KBM-7 (cell line): Measurements from ENCODE around the gene TMEM150B.

Source experiments
- DNase-seq: peaks from one replicate; pipeline ENCODE4 v3.0.0-alpha.2; 2015
- in situ Hi-C: fragments of 300-500 bp; cut with MboI; formaldehyde crosslinking; loops from 2 replicates; pipeline ENCODE4 v1.14.3; 2020; ENCODE audit warnings: low sequenced_read_pairs, low pct_unique_long_range_greater_than_20kb, mixed read lengths

The TMEM150B gene

DNA sequence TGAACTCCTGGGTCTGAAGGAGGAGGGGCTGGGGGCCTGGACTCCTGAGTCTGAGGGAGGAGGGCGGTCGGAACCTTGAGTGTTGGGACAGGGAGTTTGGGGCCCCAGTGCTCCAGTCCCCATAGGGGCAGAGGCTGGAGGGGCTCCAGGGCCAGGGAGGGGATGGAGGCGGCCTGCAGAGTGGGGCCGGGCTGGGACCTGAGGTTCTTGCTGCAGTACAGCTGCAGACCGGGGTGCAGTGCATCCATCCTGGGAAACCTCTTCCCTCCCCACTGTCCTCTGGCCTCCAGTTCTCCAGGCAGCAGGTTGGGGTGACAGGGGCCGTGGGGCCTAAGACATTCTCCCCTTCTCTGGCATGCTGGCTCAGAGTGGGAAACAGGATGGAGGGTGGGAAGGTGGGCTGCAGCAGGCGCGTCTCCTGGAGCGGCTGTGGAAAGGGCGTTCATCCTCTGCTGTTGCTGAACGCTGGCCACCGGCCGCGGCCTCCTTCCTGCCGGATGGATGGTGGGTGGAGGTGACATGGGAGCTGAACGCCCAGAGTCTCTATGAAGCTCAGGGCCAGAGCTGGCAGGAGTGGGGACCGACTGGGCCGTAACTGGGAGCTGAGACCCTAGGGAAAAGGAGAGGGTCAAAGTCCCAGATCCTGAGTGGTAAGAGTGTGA lies 39.8 kb downstream of the TMEM150B start:
- no peak for DNase-seq
- in situ Hi-C loops: no loop called here

DNA sequence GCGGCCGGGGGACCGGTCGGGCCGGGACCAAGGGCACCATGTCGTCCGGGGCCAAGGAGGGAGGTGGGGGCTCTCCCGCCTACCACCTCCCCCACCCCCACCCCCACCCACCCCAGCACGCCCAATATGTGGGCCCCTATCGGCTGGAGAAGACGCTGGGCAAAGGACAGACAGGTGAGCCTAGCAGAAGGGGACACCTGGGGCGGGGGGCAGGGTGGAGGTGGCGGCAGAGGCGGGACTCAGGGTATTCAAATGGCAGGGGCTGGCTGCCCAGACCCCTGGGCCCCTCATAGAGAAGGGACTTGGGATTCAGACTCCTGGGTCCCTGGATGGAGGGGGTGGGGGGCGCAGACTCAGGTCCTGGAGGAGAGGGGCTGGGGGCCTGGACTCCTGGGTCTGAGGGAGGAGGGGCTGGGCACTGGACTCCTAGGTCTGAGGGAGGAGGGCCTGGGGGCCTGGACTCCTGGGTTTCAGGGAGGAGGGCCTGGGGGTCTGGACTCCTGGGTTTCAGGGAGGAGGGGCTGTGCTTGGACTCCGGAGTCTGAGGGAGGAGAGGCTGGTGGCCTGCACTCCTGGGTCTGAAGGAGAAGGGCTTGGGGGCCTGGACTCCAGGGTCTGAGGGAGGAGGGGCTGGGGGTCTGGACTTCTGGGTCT lies 40.6 kb downstream of the TMEM150B start:
- no peak for DNase-seq
- in situ Hi-C loops: no loop called here

DNA sequence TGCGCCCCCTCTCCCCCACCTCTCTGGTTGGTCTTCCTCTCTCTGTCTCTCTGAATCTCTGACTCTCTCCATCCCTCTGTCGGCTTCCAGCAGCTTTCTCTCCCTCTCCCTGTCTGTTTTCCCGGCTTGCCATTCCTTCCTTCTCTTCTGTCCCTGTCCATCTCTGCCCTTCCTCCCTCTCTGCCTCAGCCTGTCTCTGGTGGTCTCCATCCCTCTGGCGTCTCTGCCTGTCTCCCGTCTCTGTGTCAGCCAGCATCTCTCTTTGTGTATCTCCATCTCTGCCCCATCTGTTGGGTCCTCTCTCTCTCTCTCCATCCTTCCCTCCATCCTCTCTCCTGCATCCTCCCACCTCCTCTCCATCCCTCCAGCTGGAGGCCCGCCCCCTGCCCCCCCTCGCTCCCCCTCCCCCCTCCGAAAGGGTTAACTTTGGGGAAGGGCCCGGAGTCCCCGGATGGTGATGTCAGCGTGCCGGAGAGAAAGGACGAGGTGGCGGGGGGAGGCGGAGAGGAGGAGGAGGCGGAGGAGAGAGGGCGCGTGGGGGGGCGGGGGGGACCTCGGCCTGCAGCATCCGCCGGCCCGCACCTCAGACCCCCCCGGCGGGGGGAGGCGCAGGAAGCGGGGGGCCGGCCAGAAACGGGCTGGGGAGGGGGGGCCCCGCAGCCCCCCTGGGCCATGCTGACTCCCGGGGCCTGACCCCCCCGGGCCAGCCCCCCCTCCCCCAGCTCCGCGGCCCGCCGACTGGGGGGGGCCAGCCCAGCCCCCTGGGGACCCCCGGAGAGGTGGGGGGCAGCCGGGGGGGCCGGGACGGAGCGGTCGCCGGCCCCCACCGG lies 41.4 kb downstream of the TMEM150B start, which contains the start of gene BRSK1:
Gene BRSK1, plus strand, starts transcription at position 450 of the 830 bp plus-strand sequence. CDS start 446 bp downstream, outside the sequence.
- in situ Hi-C loops: no loop called here
- DNase-seq: no peak

DNA sequence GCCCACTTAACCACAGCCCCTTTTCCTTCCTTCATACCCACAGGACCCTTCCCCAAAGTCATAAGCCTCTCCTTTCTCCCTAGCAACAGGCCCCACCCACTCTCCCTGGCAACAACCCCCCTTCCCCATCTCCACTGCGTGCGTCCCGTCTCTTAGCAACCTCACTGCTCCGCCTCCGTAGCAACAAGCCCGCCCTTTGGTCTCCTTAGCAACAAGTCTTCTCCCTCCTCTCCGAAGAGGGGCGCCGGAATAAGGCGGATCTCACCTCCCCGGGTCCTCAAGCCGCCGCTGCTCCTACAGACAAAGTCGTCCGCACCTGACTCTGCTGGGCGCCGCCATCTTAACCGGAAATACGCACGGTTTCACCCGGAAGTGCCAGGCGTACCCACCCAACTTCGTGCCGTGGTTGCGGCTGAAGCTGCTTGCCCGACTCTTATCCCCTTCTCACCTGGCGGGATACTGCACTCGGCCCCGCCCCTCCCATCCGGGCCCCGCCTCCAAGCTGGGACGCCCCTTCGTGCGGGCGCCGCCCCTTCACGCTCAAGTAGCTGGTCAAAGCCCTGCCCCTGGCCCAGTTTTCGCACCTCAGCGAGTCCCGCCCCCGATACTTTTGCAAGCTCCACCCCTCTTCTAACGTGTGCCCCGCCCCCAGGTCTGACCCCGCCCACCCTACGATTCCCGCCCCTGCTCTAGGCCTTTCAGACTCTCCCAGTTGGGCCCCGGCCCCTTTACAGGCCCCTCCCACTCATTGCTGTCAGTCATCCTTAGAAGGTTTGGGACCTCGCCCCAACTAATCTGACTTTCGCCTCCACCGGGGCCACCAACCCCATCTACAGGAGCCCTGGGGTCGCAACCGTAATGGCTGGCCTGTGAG lies 45.1 kb downstream of the TMEM150B start, which contains the start of gene HSPBP1:
Gene HSPBP1, minus strand, starts transcription at position 341 of the 874 bp plus-strand sequence. CDS start 502 bp downstream, outside the sequence.
- in situ Hi-C loops: no loop called here
- DNase-seq: peak; percentile 97

DNA sequence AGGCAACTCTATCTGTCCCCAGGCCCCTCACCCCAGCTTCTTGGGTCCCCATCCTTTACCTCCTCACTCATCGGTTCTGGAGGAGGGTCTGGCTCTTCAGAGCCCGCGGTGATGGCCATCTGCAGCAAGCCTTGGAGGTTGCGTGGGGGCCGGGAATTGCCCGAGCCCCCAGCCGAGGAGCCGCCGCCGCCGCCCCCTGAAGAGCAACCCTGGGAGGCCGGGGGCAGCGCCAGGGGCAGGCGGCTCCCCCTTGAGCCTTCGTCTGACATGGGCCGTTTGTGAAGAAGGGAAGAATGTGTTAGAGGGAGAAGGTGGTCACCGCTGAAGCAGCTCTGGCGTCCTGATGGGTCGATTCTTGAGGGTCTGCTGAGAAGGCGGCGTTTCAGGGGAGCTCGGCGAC lies 45.8 kb downstream of the TMEM150B start:
- in situ Hi-C loops: no loop called here
- no peak for DNase-seq

DNA sequence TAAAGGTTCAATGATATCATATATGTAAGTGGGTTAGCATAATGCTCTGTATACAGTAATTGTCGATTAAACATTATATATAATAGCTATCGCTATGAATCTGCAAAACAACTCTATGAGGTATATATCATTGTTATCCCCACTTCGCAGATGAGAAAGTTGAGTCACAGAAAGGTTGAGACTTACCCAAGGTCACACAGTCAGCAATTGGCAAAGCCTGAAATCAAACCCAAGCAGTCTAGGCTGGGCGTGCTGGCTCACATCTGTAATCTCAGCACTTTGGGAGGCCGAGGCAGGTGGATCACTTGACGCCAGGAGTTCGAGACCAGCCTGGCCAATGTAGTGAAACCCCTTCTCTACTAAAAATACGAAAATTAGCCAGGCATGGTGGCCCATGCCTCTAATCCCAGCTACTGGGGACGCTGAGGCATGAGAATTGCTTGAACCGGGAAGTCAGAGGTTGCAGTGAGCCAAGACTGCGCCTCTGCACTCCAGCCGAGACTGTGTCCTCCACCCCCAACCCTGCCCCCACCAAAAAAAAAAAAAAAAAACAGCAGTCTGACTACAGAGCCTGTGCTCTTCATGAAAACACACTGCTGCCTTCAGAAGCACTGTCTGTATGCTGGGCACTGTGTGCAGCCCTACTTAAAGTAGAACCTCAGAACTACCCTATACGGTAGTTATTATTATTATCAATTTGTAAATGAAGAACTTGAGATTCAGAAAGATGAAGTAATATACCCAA lies 46.6 kb downstream of the TMEM150B start:
- DNase-seq: no peak
- in situ Hi-C loops: no loop called here

DNA sequence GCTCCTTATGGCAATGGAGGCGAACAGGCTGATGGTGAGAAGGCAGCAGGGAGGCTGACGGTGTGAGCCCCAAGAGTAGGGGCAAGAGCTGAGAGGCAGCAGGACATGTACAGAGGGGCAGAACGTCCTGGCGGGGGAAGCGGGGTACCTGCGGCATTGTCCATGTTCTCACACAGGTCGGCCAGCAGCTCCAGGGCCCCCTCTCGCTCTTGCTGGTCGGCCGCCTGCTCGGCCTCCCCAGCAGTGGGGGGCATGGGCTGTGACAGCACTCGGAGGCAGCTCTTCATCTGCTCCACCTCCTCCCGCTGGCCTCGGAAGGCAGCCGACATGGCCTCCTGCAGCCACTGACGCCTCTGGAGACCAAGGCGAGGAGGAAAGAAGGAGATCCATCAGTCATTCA lies 47.6 kb downstream of the TMEM150B start:
- in situ Hi-C loops: no loop called here
- DNase-seq: no peak

DNA sequence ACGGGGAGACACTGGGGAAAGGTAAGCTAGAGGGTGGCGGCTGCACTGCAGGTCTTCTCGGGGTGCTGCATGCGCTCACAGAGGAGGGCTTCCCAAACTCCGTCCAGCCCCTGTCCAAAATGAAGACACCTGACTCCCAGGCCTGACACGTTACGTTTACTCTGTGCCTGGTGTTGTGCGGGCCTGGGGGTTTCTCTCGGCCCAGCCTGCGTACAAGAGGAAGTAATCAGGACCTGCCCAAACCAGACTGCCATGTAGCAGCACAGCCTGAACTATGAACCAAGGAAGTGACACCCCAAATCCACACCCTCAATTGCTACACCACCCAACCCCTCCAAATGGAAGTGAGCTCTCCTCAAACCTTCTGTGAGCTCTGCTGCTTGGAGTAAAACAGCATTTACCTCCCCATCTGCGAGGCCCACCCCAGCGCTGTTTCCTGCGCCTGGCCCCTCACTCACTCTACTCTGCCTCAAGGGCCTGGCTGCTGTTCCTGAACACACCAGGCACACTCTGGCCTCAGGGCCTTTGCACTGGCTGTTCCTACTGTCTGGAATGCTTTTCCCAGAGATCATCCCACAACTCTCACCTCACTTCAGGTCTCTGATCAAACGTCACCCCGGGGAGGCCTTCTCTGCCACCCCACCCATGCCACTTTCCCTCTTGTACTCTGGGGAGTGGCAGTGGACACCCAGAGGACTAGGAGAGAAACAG lies 48.3 kb downstream of the TMEM150B start:
- in situ Hi-C loops: no loop called here
- DNase-seq: no peak

DNA sequence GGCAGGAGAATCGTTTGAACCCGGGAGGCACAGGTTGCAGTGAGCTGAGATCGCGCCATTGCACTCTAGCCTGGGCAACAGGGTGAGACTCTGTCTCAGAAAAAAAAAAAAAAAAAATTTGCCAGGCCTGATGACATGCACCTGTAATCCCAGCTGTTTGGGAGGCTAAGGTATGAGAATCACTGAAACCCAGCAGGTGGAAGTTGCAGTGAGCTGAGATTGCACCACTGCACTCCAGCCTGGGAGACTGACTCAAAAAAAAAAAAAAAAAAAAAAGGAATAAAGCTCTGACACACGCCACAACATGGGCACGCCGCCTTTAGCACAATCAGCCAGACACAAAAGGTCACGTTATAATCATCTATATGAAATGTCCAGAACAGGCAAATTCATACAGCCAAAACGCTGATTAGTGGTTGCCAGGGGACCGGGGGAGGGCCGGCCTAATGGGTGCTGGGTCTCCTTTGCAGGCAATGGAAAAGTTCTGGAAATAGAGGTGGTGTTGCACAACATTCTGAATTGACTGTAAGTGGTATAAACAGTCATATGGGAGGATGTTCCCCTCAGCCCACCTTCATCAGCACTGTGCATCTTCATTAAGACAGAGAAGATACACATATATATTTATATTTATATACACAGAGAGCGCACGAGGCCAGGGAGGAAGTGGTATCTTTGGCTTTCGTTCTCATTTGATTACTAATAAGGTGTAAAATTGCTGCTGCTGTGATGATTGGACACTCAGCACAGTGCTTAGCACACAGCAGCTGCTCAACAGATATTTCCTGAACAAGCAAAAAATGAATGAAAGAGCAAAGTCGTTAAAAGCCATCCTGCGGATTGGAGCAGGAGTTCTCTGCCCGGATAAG lies 49.1 kb downstream of the TMEM150B start:
- in situ Hi-C loops: no loop called here
- no peak for DNase-seq

DNA sequence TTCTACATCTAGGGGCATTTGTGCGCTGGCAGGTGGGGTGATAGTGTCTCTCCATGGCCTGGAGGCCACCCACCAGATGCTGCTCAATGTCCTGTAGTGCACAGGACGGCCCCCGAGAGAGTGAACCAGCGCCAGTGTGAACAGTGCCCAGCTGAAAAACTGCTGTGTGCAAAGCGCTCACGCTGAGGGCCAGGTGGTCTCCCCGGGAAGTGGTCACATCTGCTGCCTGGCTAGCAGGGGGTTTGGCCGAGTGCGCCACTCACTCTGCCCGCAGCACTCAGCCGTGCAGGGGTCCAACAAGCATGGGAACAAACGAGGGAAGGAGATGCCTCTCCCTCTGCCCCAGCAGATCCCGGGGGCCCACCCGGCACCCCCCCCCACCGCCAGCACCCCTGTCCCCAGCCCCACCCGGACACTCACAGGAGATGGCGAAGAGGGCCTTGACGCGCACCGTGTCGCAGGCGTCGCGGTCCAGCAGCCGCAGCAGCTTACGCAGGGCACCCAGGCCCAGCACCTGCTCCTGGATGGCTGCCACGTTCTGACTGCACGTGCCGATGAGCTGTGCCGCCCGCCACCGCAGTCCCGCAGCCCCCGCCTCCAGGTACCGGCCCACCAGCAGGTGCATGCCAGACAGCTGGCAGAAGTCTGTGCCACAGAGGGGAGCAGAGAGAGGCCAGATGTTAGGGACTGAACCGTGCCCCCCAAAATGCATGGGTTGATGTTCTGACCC lies 51.0 kb downstream of the TMEM150B start:
- DNase-seq: no peak
- in situ Hi-C loops: no loop called here

DNA sequence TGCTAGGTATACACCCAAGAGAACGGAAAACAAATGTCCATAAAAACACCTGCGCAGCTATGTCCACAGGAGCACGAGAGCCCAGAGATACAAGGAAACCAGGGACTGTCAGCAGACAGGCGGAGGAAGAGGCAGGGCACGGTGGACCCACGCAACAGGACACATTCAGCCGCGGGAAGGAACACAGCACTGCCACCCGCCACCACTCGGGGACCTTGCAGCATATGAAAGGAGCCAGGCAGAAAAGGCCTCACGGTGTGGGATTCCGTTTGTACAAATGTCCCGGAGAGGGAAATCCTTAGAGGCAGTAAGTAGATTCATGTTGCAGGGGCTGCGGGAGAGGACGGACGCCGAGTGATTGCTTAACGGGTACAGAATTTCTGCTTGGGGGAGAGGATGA lies 53.0 kb downstream of the TMEM150B start:
- in situ Hi-C loops: no loop called here
- DNase-seq: no peak

DNA sequence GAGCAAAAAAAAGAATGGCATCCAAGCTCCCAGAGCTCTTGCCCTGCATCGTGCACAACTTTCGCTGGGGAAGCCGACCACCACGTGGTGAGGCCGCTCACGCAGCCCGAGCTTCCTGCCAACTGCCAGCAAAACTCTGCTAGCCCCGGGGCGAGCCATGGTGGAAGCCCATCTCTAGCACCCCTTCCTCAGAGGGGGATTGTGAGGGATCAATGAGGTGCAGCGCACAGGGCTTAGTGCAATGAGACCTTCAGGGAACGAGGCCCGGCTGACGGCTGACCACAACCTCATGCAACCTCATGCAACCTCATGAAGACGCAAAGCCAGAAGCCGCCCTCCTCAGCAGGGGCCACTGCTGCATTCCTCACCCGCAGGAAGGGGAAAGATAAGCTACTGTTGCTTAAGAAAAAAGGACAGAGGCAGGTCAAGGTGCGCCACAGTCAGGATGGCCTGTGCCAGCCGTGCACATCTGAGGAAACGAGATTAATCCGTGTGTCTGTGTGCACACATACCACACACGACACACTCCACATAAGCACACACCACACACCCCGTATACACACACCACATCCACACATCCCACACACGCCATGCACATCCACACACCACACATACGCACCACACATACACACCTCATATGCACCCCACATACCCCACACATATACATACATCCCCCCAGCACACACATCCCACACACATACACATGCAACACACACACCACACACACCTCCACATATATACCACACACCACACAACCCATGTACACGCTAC lies 54.8 kb downstream of the TMEM150B start:
- DNase-seq: no peak
- in situ Hi-C loops: no loop called here

DNA sequence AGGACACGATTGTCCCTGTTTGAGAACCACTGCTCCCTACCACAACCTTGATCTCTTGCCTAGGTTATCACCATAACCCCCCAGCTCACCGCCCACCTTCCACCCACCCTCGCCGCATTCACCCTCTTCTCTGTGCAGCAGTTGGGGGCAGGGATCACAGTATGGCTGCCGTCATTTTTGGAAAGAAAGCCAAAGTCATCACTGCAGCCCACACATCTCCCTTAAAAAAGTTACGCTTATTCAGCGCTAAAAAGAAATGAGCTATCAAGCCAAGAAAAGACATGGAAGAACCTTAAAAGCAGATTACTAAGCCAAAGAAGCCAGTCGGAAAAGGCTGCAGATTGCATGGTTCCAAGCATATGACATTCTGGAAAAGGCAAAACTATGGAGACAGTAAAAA lies 55.8 kb downstream of the TMEM150B start:
- in situ Hi-C loops: no loop called here
- DNase-seq: no peak

DNA sequence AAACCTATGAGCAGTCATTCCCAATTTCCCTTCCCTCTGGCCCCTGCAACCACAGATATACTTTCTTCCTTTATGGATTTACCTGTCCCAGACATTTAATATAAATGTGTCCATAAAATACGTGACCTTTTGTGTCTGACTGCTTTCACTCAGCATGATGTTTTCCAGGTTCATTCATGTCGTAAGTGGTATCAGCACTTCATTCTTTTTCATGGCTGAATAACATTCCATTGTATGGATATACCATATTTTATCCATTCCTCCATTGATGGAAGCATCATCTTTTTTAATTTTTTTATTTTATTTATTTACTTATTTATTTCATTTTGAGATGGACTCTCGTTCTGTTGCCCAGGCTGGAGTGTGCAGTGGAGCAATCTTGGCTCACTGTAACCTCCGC lies 58.3 kb downstream of the TMEM150B start:
- in situ Hi-C loops: no loop called here
- no peak for DNase-seq

DNA sequence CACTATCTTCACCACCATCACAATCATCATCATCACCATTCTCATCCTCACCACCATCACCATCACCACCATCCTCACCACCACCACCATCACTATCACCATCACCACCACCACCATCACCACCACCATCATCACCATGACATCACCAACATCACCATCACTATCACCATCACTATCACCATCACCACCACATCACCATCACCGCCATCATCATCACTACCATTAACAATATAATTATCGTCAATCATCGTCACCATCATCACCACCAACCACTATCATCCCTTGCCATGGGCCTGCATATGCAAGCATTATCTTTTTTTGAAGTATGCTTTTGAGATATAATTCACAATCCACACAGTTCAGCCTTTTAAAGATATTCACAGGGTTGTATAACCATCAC lies 58.7 kb downstream of the TMEM150B start:
- DNase-seq: no peak
- in situ Hi-C loops: no loop called here
